ENCODE results near the gene TCL1A.
"Not testable (repeated sequence)": the region's sequence is repeated elsewhere in the genome, so short reads cannot be mapped to it uniquely, and the experiment has no call there.

TCL1A gene, protein sequence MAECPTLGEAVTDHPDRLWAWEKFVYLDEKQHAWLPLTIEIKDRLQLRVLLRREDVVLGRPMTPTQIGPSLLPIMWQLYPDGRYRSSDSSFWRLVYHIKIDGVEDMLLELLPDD

DNA sequence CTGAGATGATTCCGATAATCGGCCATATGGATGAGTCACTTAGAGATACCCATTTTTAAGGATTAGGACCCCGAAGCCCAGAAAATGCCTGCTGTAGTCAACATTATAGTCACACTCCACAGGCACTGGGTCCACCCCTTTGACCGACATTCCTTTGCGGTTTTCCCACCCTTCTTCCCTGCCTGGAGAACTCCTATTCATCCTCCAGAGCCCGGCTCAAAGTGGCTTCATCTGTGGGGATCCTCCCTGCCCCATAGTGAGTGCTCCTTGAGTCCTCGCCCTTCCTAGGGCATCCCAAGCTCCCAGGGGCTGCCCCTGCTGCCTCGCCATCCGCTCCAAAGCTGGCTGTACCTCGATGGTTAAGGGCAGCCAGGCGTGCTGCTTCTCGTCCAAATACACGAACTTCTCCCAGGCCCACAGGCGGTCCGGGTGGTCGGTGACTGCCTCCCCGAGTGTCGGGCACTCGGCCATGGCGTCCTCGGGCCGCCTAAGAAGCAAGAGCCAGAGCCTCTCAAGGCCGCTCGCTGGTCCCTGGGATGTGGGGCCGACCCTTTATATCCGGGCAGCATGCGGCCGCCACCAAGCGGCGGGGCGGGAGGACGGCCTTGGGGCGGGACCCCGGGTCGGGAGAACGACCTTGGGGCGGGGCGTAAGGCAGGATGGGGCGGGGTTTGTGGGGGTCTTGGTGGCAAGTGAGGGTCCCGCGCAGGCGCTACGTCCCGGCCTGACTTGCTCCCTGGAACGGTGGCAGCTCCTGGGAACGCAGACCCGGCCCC is at the start of gene TCL1A:
TCL1A (minus strand) TSS at position 530 of the 776 bp plus-strand sequence; CDS start at position 471, 59 bp downstream.
- no peak for DNase-seq

DNA sequence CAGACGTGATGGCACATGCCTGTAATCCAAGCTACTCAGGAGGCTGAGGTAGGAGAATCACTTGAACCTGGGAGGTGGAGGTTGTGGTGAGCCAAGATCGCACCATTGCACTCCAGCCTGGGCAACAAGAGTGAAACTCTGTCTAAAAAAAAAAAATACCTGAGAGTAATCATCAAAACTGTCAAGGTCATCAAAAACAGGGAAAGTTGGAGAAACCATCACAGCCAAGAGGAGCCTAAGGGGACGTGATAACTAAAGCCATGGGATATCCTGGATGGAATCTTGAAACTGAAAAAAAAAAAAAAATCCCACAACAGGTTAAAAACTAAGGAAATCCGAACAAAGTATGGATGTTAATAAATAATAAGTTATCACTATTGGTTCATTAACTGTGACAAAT is 49.1 kb upstream of the TCL1A start:
- not testable (repeated sequence) for DNase-seq

DNA sequence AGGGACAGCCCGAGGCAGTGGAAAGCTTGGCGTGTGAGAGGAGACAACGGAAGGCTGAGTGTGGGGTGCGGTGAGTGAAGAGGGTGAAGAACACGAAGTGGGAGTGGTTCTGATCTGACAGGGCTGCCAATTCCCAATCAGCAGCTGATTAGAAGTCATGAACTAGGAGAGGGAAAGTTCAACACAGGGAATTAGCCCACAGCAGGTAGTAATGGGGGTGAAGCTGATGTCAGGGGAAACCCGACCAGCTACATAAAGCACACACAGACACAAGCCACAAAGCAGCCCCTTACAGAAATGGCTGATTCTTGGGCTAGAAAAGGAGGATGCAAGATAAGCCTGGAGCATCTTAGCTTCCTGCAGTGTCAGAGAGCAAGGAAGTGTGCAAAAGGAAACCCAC is 47.5 kb upstream of the TCL1A start:
- DNase-seq, result no peak

DNA sequence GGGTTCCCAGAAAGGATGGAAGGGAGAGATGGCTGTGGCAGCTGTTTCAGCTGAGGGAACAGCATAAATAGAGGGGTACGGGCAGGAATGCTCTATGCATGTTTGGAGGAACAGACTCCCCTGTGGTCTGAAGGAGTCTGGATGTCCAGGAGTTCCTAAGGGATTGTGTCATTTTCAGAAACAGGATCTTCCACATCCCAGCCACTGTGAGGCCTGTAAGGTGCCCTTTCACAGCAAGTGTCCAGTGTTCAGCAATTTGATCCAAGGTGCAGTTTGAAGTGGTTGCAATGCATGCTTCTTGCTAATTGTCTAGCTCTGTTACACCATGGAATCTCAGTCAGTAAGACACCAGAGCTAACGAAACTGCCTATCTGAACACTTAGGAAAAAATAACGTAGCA is 46.7 kb upstream of the TCL1A start:
- DNase-seq, result no peak

DNA sequence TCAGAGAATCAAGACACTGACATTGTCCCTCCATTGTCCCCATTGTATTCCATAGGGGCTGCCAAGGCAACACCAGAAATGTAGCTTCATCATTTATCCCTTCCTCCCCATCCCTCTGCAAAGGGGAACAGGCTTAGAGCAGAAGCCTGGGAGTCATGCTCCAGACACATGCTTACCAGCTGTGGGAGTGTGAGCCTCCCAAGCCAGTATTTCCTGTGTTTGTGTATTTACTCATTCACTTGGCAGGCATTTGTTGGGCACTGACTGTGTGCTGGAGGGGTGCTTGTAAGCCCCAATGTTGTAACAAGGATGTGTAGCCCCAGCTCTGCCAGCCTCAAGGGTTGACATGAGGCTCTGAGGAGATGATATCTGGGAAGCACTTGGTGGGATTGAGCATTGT is 46.0 kb upstream of the TCL1A start:
- DNase-seq, result no peak

DNA sequence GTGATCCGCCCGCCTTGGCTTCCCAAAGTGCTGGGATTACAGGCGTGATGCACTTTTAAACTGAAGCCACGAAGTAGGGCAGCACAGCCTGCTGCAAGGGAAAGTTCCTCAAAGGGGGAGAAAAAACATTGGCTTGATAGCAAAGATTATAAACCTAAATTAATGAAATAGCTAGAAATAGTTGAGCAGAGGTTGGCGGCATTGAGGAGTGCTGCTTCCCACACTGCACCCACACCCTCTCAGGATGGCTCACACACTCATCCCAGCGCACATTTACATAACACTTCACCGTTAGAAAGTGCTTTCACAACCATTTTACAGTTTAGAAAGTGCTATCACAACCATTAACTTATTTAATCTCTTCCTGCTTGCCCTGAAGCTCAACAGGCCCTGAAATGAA is 44.4 kb upstream of the TCL1A start:
- no peak for DNase-seq

DNA sequence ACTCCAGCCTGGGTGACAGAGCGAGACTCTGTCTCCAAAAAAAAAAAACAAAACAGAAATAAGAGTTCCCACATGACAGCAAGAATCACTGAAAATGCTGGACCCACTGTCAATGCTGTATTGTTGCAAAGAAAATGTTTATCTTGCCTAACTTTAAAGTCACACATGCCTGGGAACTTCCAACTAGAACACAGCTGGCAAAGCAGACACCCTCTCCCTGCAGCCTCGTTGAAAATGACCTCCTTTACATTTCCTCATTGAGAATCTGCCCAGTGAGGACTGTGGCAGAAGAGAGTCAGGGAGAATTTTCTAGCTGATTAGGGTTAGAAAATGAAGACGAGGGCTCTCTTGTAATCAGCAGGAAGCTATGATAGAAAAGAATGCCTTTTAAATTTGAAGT is 42.8 kb upstream of the TCL1A start:
- DNase-seq, result no peak

DNA sequence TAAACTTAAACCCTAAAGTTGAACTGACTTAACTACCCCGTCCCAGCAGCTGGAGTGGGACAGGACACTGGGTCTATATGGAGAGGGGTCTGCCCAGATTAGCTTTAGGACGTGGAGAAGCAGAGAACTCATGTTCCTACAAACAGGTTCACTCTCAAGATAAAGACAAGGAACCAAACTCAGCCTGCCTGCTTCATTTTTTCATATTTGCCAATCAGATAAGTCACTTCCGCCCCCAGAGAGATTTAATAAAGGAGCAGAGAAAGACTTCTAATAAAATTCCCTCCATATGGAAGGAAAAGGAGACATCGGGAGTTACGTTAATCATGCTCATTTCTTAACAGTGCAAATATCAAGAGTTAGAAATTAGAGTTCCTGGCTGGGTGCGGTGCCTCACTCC is 42.2 kb upstream of the TCL1A start:
- no peak for DNase-seq

DNA sequence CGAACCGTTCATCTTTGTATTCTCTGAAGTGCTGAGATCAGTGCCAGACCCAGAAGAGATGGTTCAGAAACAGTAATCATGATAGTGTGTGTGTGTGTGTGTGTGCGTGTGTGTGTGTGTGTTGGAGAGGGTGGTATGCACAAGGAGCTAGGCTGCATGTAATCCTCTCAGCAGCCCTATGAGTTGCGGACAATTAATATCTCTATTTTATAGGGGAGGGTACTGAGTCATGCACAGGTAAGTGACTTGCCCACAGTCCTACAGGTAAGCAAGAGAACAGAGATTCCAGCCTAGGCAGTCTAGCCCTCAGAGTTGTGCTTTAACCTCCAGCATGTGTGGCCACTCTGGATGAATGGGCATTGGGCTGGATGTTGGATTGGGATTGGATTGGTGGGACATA is 27.9 kb upstream of the TCL1A start:
- no peak for DNase-seq

DNA sequence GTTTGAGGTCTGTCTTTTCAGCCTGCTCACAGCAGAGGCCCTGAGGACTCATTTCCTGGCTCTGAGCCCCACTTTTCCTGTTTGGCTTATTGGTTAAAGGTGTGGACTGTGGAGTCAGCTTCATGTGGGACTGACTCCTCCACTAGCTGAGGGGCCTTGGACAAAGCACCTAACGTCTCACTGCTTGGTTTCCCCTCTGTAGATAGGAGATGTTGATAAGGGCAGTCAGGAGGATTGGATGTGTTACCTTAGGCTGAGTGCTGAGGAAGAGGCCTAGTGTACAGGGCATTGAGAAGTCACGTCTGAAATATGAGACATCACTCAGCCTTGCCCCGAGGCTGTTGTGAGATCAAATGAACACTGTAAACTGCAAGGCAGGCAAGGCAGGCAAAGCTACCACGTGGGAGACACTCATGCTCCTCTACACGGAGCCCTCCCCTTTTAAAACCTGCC is 27.1 kb upstream of the TCL1A start:
- peak; percentile 4 for DNase-seq

DNA sequence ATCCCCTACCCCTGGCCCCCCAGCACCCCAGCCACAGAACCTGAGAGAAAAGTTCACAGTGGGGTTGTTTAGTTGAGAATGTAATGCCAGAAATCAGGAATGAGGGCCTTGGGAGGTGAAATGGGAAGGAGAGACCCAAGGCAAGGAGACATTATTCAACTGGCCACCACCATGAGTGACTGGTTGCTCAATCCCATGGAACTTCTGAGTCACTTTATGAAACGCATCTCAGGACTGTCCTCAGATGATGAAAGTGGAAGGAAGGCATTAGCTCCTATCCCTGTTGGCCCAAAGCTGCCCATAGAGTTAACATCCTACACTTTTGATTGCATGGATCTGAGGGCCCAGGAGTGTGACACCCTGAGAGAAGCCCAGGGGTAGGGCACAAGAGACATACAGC is 25.4 kb upstream of the TCL1A start:
- DNase-seq, result no peak

DNA sequence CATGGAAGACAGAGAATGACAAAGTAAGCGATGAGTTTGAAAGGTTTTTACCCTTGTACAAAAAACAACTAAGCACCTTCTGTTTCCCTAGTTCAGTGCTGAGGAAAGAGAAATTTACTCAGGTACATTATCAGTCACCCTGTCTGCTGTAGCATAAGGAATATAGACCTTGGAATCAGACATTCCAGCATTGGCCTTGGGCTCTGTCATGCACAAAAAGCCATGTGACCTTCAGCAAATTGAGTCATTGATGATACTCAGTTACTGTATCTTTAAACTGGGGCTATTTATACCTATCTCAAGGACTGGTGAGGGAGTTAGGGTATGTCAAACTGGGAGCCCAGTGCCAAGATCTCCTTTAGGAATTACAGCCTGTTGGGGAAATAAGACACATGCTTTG is 19.3 kb upstream of the TCL1A start:
- no peak for DNase-seq

DNA sequence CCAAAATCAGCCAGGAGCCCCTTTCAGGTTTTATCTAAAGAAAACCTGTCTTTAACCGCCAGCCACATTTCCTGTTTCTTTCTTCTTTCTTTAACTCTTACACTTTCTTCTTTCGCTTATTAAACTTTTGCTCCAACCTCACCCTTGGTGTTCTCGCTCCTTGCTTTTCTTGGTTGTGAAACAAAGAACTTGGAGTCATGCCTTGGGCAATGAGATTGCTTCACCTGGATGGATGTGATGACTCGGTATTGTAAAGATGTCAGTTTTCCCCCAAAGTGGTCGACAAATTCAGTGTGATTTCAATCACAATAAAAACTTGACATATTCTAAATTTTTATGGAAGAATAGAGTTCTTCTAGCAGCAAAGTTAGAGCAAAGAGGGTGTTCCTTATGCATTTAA is 16.2 kb upstream of the TCL1A start:
- no peak for DNase-seq

DNA sequence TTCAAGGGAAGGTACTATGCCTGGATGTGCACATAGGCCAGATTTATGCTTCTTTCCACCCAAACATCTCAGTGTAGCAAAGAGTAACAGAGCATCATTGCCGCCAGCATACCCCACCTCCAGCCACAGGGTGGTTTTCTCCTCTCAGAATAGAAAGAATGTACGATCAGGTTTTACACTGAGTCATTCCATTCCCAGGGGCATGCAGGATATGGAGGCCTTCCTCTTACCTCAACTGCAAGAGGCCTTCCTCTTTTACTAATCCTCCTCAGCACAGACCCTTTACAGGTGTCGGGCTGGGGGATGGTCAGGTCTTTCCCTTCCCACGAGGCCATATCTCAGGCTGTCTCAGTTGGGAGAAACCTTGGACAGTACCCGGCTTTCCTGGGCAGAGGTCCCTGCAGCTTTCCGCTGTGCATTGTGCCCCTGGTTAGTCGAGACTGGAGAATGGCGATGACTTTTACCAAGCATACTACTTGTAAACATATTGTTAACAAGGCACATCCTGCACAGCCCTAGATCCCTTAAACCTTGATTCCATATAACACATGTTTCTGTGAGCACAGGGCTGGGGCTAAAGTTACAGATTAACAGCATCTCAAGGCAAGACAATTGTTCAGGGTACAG is 15.6 kb upstream of the TCL1A start:
- DNase-seq, result not testable (repeated sequence)

DNA sequence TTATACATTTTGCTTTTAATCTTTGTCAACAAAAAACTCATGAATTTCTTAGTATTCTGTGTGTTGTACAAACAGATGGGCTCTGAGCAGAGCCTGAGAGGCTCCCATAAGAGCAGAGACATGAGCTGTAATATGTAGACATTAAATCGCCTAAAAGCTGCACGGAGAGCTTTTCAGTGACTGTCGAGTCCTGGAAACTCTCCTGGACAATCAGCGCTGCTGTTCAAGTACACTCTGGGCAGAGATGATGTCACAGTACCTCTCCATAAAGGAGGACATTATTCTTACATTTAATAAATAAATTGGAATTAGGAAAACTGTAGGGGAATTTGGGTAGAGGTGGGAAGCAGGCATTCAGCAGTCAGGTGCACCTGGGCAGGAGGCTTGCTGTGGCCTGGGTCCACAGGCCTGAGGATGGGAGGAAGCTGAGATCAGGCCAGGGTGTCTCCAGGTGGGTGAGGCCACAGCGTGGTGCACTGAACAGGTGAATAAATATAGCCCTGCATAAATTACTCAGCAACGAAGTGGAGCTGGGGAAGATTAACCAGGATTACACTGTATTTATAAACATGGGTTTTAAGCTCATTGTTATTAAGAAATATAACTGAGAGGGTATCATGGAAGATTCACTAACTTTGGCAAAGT is 13.3 kb upstream of the TCL1A start:
- no peak for DNase-seq

DNA sequence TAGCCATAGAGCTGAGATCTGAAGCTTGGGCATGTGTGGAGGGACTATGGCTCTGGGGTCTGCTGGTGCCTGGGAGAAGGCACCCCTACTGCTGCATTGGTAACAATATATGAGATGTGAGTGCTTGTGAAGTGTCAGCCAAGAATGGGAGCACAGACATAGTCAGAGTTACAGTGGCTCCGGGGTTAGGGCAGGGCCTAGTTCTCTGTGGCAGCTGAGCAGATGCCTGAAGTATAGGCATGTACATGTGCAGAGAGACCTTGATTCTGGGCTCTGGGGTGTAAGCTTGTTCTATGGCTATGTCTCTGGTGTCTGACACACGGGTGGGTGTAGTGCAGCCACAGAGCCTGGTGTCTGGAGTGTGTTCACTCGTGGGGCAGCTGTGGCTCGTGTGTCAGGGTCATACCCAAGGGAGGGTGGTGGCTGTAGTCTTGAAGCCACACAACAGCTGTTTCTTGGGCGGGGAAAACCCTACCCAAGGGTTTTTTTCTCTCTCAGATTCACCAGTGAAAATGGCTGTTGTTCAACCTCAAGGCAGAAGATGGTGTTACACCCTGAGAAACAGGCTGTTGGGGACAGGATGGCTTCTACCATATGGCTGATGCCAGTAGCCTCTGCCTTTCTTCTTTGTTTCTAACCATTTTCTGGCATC is 11.9 kb upstream of the TCL1A start:
- no peak for DNase-seq

DNA sequence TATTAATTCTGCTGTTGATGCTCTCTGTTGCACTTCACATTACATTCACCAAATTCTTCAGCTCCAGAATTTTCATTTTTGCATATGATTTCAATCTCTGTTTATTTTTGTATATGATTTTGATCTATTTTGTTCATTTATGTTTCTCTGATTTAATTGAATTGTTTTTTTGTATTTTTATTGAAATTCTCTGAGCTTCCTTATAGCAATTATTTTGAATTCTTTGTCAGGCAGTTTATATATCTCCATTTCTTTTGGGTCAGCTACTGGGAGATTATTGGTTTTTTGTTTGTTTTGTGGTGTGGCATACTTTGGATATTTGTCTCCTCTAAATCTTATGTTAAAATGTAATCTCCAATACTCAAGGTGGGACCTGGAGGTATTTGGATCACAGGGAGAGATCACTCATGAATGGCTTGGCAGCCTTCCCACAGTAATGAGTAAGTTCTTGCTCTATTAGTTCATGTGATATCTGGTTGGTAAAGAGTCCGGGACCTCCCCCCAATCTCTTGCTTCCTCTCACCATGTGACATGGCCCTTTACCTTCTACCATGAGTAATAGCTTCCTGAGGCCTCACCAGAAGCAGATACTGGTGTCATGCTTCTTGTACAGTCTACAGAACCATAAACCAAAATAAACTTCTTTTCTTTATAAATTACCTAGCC is 8.7 kb upstream of the TCL1A start:
- no peak for DNase-seq

DNA sequence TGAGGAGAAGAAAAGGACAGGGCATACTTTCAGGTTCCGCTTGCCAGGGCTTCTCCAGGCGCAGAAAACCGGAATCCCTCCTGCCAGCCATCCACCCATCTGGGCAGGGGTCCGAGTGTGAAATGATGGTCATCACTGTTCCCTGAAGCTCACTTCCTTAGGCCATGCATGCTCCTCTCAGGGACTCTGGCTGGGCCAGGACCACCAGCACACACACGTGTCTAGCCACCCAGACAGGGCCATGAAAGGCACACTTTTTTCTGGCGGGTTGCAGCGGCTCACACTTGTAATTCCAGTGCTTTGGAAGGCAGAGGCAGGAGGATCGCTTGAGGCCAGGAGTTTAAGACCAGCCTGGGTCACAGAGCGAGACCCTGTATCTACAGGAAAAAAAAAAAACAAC is 1.5 kb downstream of the TCL1A start:
- no peak for DNase-seq

DNA sequence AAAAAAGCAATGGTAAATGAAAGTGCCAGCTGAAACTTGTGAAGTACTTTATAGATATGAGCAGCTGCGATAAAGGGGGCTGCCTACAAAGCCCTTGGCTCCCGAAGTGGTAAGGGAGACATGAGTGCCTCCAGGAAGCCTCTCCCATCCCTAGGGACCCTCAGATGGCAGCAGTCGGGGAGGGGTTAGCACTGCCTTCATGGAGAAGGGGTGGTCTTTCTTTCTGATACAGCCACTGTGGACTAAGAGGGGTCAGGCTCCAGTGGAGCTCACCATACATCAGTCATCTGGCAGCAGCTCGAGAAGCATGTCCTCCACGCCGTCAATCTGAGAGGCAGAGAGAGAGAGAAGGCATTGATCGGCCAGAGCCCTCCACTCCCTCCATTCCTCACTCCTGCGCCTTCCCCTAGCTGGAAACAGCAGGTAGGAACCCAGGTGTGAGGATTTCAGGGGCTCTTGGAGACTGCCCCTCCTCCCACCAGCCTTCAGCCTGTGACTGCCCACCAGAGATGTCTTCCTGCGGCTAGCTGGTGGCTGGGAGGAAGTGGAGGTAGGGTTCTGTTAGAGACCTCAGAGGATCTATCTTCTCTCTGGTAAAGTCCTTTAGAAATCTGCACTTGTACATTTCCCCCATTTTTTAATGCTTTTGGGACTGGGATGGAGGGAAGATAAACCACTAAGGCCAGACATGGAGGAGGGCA is 2.3 kb downstream of the TCL1A start:
- DNase-seq, result no peak

DNA sequence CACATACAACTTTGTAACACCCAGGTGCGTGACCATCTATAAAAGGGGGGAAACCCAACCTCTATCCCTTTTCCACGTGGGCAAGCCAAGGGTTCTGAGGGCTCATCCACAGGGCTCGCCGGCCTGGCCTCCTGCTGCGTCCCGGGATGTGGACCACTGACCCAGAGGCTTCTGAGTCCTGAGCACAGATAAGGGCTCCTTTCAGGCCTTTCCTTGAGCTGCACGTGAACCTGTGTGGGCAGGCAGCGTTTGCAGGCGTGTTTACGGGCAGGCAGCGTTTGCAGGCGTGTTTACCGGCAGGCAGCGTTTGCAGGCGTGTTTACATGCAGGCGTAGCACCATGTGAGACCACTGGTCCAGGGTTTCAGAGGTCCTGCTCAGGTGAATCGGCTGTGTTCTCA is 3.8 kb downstream of the TCL1A start:
- DNase-seq, result no peak

DNA sequence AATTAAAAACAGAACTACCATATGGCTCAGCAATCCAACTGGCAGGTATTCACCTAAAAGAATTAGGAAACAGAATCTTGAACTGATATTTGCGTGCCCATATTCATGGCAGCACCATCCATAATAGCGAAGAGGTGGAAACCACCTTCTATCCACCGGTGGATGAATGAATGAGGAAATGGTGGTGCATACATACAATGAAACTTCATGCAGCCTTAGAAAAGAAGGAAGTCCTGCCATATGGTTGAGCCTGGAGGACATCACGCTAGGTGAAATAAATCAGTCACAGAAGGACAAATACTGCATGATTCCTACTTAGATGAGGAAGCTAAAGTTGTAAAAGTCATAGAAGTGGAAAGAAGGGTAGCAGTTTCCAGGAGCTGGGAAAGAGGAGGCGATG is 6.6 kb downstream of the TCL1A start:
- no peak for DNase-seq

DNA sequence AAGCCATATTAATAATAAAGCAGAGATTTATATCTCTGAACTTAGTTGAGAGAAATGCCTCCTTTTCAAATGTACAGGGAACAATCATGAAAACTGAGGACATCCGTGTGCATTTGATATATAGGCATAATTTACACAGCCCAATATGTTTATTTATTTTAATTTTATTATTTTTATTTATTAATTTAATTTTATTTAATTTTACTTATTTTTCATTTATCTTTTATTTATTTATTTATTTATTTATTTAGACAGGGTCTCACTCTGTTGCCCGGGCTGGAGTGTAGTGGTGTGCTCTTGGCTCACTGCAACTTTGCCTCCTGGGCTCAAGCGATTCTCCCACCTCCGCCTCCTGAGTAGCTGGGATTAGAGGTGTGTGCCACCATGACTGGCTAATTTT is 8.4 kb downstream of the TCL1A start:
- no peak for DNase-seq
